K562 (cell line): Measurements from ENCODE around the gene YWHAB. TPM values are rescaled to one million over a fixed set of nuclear protein-coding genes. Genes with fewer than 3 reads are reported as not detected.

Experiments
- ATAC-seq: fragments of 200-7000 bp; cut with Tn5 transposase; 3 replicates; pipeline ENCODE4 v1.9.1; 2020; ENCODE audit warnings: moderate library complexity
- BruUV-seq: library from RNA; stranded (reverse); fragments of 400-500 nt; replicated peaks from 2 replicates; lab custom pipeline; 2021; lab: Mats Ljungman, UMichigan
- CTCF ChIA-PET: fragments of 300-600 bp; formaldehyde crosslinking; extraction: SDS; loops from one replicate; lab custom pipeline; 2021; ENCODE audit warnings: low intra/inter-chr PET ratio; lab: Yijun Ruan, JAX
- POLR2A ChIA-PET: fragments of 300-600, 350-650 bp; sonication (Branson Sonifier 250); formaldehyde crosslinking; extraction: SDS; loops from one replicate; lab custom pipeline; 2021; ENCODE audit warnings: antibody characterized with exemption, inconsistent platforms; lab: Yijun Ruan, JAX
- DNase-seq, 4 experiments: peaks; one replicate each; pipeline versions ENCODE4 v3.0.0 to v3.0.0-alpha.2; 2011 to 2018; ENCODE audit warnings: low spot score in 3 of 4, mixed read lengths in 3 of 4; ENCODE audit errors: extremely low read depth in 1 of 4
- FAIRE-seq: peaks from 2 replicates; lab custom pipeline; 2011; peaks lifted over from hg19 to GRCh38; lab: Jason Lieb, UNC
- H2AFZ ChIP-seq: 2 replicates; pipeline ENCODE4 v1.6.0; 2011; ENCODE audit warnings: low read depth, low read length, control low read depth, inconsistent platforms
- H3K27ac ChIP-seq: fragments of 200-600 bp; 3 replicates; pipeline ENCODE4 v1.8.0; 2011; ENCODE audit warnings: low read depth, mild to moderate bottlenecking, control low read depth, inconsistent platforms, low read length, moderate library complexity, mixed read lengths; ENCODE audit errors: extremely low read depth
- H3K27me3 ChIP-seq, 2 experiments: fragments of 300-600 bp in 1 of 2; 2 replicates in 1 of 2; 3 replicates in 1 of 2; pipeline versions ENCODE4 v1.6.0 to v1.8.0; 2011; ENCODE audit warnings: inconsistent platforms in 2 of 2, low read length in 2 of 2, mild to moderate bottlenecking in 1 of 2, mixed read lengths in 1 of 2, moderate library complexity in 1 of 2; ENCODE audit not compliant: control insufficient read depth in 2 of 2, insufficient read depth in 2 of 2
- H3K36me3 ChIP-seq: fragments of 300-600 bp; 3 replicates; pipeline ENCODE4 v1.8.0; 2011; ENCODE audit warnings: mild to moderate bottlenecking, low read length, inconsistent platforms; ENCODE audit not compliant: control insufficient read depth, insufficient read depth
- H3K4me1 ChIP-seq, 2 experiments: fragments of 200-600 bp in 1 of 2; replicated peaks in 1 of 2; 2 replicates in 1 of 2; 3 replicates in 1 of 2; pipeline versions ENCODE4 v1.5.1 to v1.8.0; 2011; ENCODE audit warnings: inconsistent platforms in 2 of 2, low read length in 2 of 2, mild to moderate bottlenecking in 1 of 2, mixed read lengths in 1 of 2, moderate library complexity in 1 of 2; ENCODE audit not compliant: control insufficient read depth in 2 of 2, insufficient read depth in 2 of 2
- H3K4me2 ChIP-seq: 2 replicates; pipeline ENCODE4 v1.6.1; 2011; ENCODE audit warnings: low read length, control low read depth, inconsistent platforms, mixed read lengths; ENCODE audit not compliant: insufficient read depth
- H3K4me3 ChIP-seq: fragments of 200-600 bp; sonication (generic), shearing (Covaris generic); 2 replicates; pipeline ENCODE4 v1.5.1; 2016; ENCODE audit warnings: control low read depth, inconsistent platforms
- H3K79me2 ChIP-seq: fragments of 200-600 bp; 3 replicates; pipeline ENCODE4 v1.8.0; 2011; ENCODE audit warnings: low read length, inconsistent platforms; ENCODE audit not compliant: control insufficient read depth, insufficient read depth
- H3K9ac ChIP-seq, 2 experiments: 2 replicates each; pipeline versions ENCODE4 v1.6.0 to v1.6.1; 2011; ENCODE audit warnings: low read depth in 2 of 2, low read length in 2 of 2, control low read depth in 1 of 2, inconsistent platforms in 1 of 2, mild to moderate bottlenecking in 1 of 2, mixed read lengths in 1 of 2; ENCODE audit not compliant: insufficient read depth in 1 of 2
- H3K9me1 ChIP-seq: one replicate; pipeline ENCODE4 v1.6.0; 2011; ENCODE audit warnings: inconsistent platforms, mild to moderate bottlenecking, low read length, moderate library complexity; ENCODE audit not compliant: control insufficient read depth, insufficient read depth
- H3K9me3 ChIP-seq: replicated peaks from 2 replicates; pipeline ENCODE4 v1.5.1; 2011; ENCODE audit warnings: low read depth, low read length, inconsistent platforms; ENCODE audit not compliant: control insufficient read depth, insufficient read depth
- H4K20me1 ChIP-seq: replicated peaks from 2 replicates; pipeline ENCODE4 v1.6.1; 2011; ENCODE audit warnings: low read length, inconsistent platforms, mixed read lengths; ENCODE audit not compliant: control insufficient read depth, insufficient read depth
- HDAC1 ChIP-seq, 2 experiments: fragments of 450-650 bp; IDR thresholded peaks; 2 replicates each; pipeline ENCODE4 v1.6.1; 2016 to 2017; ENCODE audit warnings: inconsistent platforms in 1 of 2, mild to moderate bottlenecking in 1 of 2, moderate library complexity in 1 of 2
- PHB2 ChIP-seq: fragments of 450-650 bp; IDR thresholded peaks from 2 replicates; pipeline ENCODE4 v1.6.1; 2017; ENCODE audit warnings: low read depth
- PHF21A ChIP-seq: fragments of 450-650 bp; IDR thresholded peaks from 2 replicates; pipeline ENCODE4 v1.6.1; 2017; ENCODE audit warnings: low read depth, borderline replicate concordance
- POLR2A ChIP-seq: fragments of 450-650 bp; conservative IDR thresholded peaks from 2 replicates; pipeline ENCODE4 v1.6.1; 2016
- POLR2AphosphoS5 ChIP-seq: IDR thresholded peaks from 2 replicates; pipeline ENCODE4 v1.6.1; 2011; ENCODE audit warnings: mild to moderate bottlenecking, low read depth, low read length, moderate library complexity; ENCODE audit not compliant: control insufficient read depth, insufficient read depth
- SUPT5H ChIP-seq: fragments of 450-650 bp; IDR thresholded peaks from 2 replicates; pipeline ENCODE4 v1.6.1; 2016
- WHSC1 ChIP-seq: IDR thresholded peaks from one replicate; pipeline ENCODE4 v1.6.1; 2012; ENCODE audit warnings: low read length, control low read depth, inconsistent platforms
- WGBS: fragments of 100-300 bp; shearing (Covaris generic); methylation state at CpG from one replicate; pipeline ENCODE4 v1.1.6; 2016; ENCODE audit warnings: low coverage, mixed read lengths; ENCODE audit not compliant: insufficient coverage; ENCODE audit errors: missing lambda C conversion rate; 5-methylcytosine and 5-hydroxymethylcytosine counted together
- in situ Hi-C: fragments of 300-500 bp; cut with MboI; formaldehyde crosslinking; loops from 4 replicates; pipeline ENCODE4 v1.15.0; 2018; ENCODE audit warnings: inconsistent platforms, mixed read lengths
- intact Hi-C: fragments of 100-400 bp; cut with micrococcal nuclease; formaldehyde crosslinking; loops from 2 replicates; pipeline ENCODE4 v1.14.2; 2022
- polyA plus RNA-seq, 8 experiments: library from polyadenylated mRNA; depleted of rRNA in 4 of 8; stranded (reverse) in 5 of 8; unstranded in 3 of 8; fragments of >200 nt; fragmentation: Nextera tagmentation in 2 of 8; fragmentation: Illumina TruSeq in 1 of 8; extraction: Ambion mirVana in 2 of 8; extraction: Trizol in 1 of 8; gene quantifications; 2 replicates each; pipeline versions ENCODE4 v1.2.1 to v1.2.3, GENCODE V29; 2011 to 2014; ENCODE audit warnings: inconsistent platforms in 1 of 8, missing spikeins in 1 of 8
- total RNA-seq, 7 experiments: library from RNA; depleted of rRNA in 6 of 7; stranded (reverse); fragments of >200 nt in 6 of 7; fragmentation: Illumina TruSeq in 2 of 7; extraction: Trizol in 2 of 7; gene quantifications; 2 replicates each; pipeline versions ENCODE4 v1.2.1 to v1.2.3, GENCODE V29; 2011 to 2021; ENCODE audit warnings: low replicate concordance in 1 of 7
- TF ChIP-seq, protein P1 (sequence below): sonication (generic); formaldehyde crosslinking; IDR thresholded peaks from 2 replicates; pipeline ENCODE4 v1.8.0; 2022; ENCODE audit warnings: missing genetic modification reagents, mild to moderate bottlenecking, borderline replicate concordance
- TF ChIP-seq, protein P2 (sequence below), 2 experiments: IDR thresholded peaks in 1 of 2; conservative IDR thresholded peaks in 1 of 2; 2 replicates each; pipeline ENCODE4 v1.6.1; 2016; ENCODE audit warnings: low read depth in 2 of 2, mild to moderate bottlenecking in 1 of 2, missing compliant biosample characterization in 1 of 2, missing genetic modification characterization in 1 of 2, moderate library complexity in 1 of 2

Gene YWHAB
- total and polyA plus RNA-seq, 9 of the 15 experiments (the other 6 are each of a cell fraction or from before 2014, with no cell fraction given), result 60.6 to 185 (median 96.1) TPM

DNA sequence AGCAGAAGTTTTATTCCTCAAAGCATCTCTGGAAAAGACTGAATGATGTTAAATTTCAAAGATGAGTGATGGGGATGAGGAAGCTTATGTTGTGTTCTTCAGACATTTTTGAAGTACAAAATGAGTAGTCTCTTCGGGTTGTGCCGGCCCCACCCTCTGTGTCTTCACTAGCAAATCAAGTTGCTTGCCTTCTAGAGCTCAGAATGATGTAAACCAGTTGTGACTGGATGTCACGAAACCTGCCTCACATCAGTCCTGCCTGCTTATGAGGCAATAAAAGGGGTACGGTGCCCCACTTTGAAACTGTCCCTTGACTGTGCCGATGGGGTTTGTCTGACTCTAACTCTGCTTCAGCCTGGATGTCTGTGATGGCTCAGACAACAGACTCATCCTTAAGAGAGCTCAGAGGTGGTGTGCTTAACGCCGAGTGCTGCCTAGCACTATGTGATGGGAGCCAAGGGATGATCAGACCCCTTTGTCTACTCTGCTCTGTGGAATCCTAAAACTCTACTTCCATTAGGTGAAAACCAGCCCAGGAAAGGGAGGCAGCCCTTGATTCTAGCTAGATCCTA is 55.7 kb downstream of the YWHAB start:
- Histone ChIP-seq H3K4me2 (no peak overlapping the region), H3K9ac (no peak overlapping the region), H3K36me3 (peaks cover 87% of the 10 kb centered on the region), H3K79me2 (no peaks in the 10 kb centered on the region), H3K27me3 (no peaks in the 10 kb centered on the region), H4K20me1 (peaks cover 13% of the 10 kb centered on the region), H3K9me3 (no peaks in the 10 kb centered on the region), H3K4me1 (no peaks in the 10 kb centered on the region), H3K9me1 (no peaks in the 10 kb centered on the region), H2AFZ (no peak overlapping the region), H3K27ac (no peak overlapping the region; the same call in 2 of the 3 replicates), H3K4me3 (no peak overlapping the region)
- CTCF ChIA-PET, result no interaction called here
- in situ Hi-C loops, result no loop called here
- no peak for DNase-seq
- no peak for FAIRE-seq
- intact Hi-C loops, result no loop called here
- ATAC-seq, result peak; percentile 12
- POLR2A ChIA-PET, result interaction anchor here (0.7 to 4.6 kb wide), 6 partner anchors 9 to 25 kb away, joined by 3 to 36 read pairs (median 14); partner anchors contain the start of genes STK4 and TOMM34
- no TSS peak for BruUV-seq
- 89% methylated on average over 7 of the region's 7 CpGs for WGBS
- TF ChIP-seq PHB2 (no peak), POLR2A (0 out of 2 replicates have a peak, but pooled peaks have one; percentile 35), SUPT5H (0 out of 2 replicates have a peak, but pooled peaks have one; percentile 25), WHSC1 (no peak), HDAC1 (IDR thresholded peaks at IDR 0.05) (no peak), POLR2AphosphoS5 (peak; percentile 44; the same call in 1 of the 2 replicates), PHF21A (no peak)
- TF ChIP-seq, protein P1, sequence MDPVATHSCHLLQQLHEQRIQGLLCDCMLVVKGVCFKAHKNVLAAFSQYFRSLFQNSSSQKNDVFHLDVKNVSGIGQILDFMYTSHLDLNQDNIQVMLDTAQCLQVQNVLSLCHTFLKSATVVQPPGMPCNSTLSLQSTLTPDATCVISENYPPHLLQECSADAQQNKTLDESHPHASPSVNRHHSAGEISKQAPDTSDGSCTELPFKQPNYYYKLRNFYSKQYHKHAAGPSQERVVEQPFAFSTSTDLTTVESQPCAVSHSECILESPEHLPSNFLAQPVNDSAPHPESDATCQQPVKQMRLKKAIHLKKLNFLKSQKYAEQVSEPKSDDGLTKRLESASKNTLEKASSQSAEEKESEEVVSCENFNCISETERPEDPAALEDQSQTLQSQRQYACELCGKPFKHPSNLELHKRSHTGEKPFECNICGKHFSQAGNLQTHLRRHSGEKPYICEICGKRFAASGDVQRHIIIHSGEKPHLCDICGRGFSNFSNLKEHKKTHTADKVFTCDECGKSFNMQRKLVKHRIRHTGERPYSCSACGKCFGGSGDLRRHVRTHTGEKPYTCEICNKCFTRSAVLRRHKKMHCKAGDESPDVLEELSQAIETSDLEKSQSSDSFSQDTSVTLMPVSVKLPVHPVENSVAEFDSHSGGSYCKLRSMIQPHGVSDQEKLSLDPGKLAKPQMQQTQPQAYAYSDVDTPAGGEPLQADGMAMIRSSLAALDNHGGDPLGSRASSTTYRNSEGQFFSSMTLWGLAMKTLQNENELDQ (CRISPR knock-in tag), result no peak
- TF ChIP-seq, protein P2, sequence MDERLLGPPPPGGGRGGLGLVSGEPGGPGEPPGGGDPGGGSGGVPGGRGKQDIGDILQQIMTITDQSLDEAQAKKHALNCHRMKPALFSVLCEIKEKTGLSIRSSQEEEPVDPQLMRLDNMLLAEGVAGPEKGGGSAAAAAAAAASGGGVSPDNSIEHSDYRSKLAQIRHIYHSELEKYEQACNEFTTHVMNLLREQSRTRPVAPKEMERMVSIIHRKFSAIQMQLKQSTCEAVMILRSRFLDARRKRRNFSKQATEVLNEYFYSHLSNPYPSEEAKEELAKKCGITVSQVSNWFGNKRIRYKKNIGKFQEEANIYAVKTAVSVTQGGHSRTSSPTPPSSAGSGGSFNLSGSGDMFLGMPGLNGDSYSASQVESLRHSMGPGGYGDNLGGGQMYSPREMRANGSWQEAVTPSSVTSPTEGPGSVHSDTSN (CRISPR knock-in tag; IDR thresholded peaks at IDR 0.05; ENCODE audit: low read depth), result no peak
- TF ChIP-seq, protein P2 (tag; conservative IDR thresholded peaks at IDR 0.05; ENCODE audit: low read depth), result no peak
